Mesenchymal stem cell (in vitro differentiated cells and primary cell): ENCODE measurements around the gene ANKEF1. TPM values are rescaled to one million over a fixed set of nuclear protein-coding genes. Genes with fewer than 3 reads are reported as not detected.

Experiments used
- DNase-seq: peaks from one replicate; pipeline ENCODE4 v3.0.0-alpha.2; 2013
- H2AFZ ChIP-seq: one replicate; pipeline ENCODE4 v1.6.1; 2013; ENCODE audit warnings: low read depth, mild to moderate bottlenecking, control low read depth, inconsistent platforms, low read length, moderate library complexity
- H2AK5ac ChIP-seq: 2 replicates; pipeline ENCODE4 v1.6.1; 2013; ENCODE audit warnings: low read length, moderate library complexity, mild to moderate bottlenecking, inconsistent platforms; ENCODE audit not compliant: severe bottlenecking
- H2BK120ac ChIP-seq: one replicate; pipeline ENCODE4 v1.6.1; 2013; ENCODE audit warnings: low read depth, mild to moderate bottlenecking, inconsistent platforms, low read length, moderate library complexity
- H2BK12ac ChIP-seq, 2 experiments: one replicate each; pipeline ENCODE4 v1.6.1; 2013; ENCODE audit warnings: inconsistent platforms in 2 of 2, low read length in 2 of 2, mild to moderate bottlenecking in 2 of 2, moderate library complexity in 2 of 2, control low read depth in 1 of 2
- H2BK15ac ChIP-seq: one replicate; pipeline ENCODE4 v1.6.1; 2013; ENCODE audit warnings: mild to moderate bottlenecking, low read depth, inconsistent platforms; ENCODE audit not compliant: poor library complexity, severe bottlenecking
- H2BK5ac ChIP-seq: 2 replicates; pipeline ENCODE4 v1.6.1; 2013; ENCODE audit warnings: low read depth, mild to moderate bottlenecking, low read length, control low read depth, inconsistent platforms; ENCODE audit not compliant: poor library complexity, severe bottlenecking
- H3K14ac ChIP-seq, 2 experiments: one replicate each; pipeline ENCODE4 v1.6.1; 2013; ENCODE audit warnings: inconsistent platforms in 2 of 2, low read length in 2 of 2, control low read depth in 1 of 2, mild to moderate bottlenecking in 1 of 2, moderate library complexity in 1 of 2
- H3K18ac ChIP-seq, 2 experiments: one replicate each; pipeline ENCODE4 v1.6.1; 2013; ENCODE audit warnings: inconsistent platforms in 2 of 2, low read length in 2 of 2, control low read depth in 1 of 2, low read depth in 1 of 2, mild to moderate bottlenecking in 1 of 2
- H3K23ac ChIP-seq, 2 experiments: one replicate each; pipeline ENCODE4 v1.6.1; 2013; ENCODE audit warnings: inconsistent platforms in 2 of 2, low read length in 2 of 2, mild to moderate bottlenecking in 2 of 2, moderate library complexity in 2 of 2, control low read depth in 1 of 2
- H3K27ac ChIP-seq: 2 replicates; pipeline ENCODE4 v1.5.1; 2013; ENCODE audit warnings: mild to moderate bottlenecking, moderate library complexity, low read length, control low read depth, inconsistent platforms; ENCODE audit not compliant: poor library complexity, severe bottlenecking
- H3K27me3 ChIP-seq, 2 experiments: 2 replicates each; pipeline versions ENCODE4 v1.6.1 to v1.7.0; 2013; ENCODE audit warnings: low read length in 2 of 2, mild to moderate bottlenecking in 2 of 2, moderate library complexity in 2 of 2, control low read depth in 1 of 2, inconsistent platforms in 1 of 2; ENCODE audit not compliant: control insufficient read depth in 1 of 2, insufficient read depth in 1 of 2
- H3K36me3 ChIP-seq, 2 experiments: 2 replicates each; pipeline versions ENCODE4 v1.6.1 to v1.7.0; 2013; ENCODE audit warnings: low read length in 2 of 2, control low read depth in 1 of 2, inconsistent platforms in 1 of 2, low read depth in 1 of 2, mild to moderate bottlenecking in 1 of 2; ENCODE audit not compliant: insufficient read depth in 2 of 2, control insufficient read depth in 1 of 2
- H3K4ac ChIP-seq, 2 experiments: one replicate each; pipeline ENCODE4 v1.6.1; 2013; ENCODE audit warnings: inconsistent platforms in 2 of 2, low read length in 2 of 2, mild to moderate bottlenecking in 2 of 2, moderate library complexity in 2 of 2, control low read depth in 1 of 2, low read depth in 1 of 2
- H3K4me1 ChIP-seq: 2 replicates; pipeline ENCODE4 v1.6.1; 2013; ENCODE audit warnings: low read depth, low read length, control low read depth; ENCODE audit not compliant: control insufficient read depth, insufficient read depth
- H3K4me2 ChIP-seq: 2 replicates; pipeline ENCODE4 v1.6.1; 2013; ENCODE audit warnings: low read length, mild to moderate bottlenecking, inconsistent platforms; ENCODE audit not compliant: poor library complexity, severe bottlenecking
- H3K4me3 ChIP-seq, 2 experiments: 2 replicates each; pipeline versions ENCODE4 v1.5.1 to v1.7.0; 2013; ENCODE audit warnings: low read length in 2 of 2, mild to moderate bottlenecking in 2 of 2, control low read depth in 1 of 2, low read depth in 1 of 2; ENCODE audit not compliant: insufficient read depth in 1 of 2
- H3K79me1 ChIP-seq: replicated peaks from 2 replicates; pipeline ENCODE4 v1.6.1; 2013; ENCODE audit warnings: mild to moderate bottlenecking, control low read depth, low read length, inconsistent platforms; ENCODE audit not compliant: poor library complexity, severe bottlenecking
- H3K9ac ChIP-seq: 2 replicates; pipeline ENCODE4 v1.7.0; 2013; ENCODE audit warnings: mild to moderate bottlenecking, low read length, moderate library complexity
- H3K9me3 ChIP-seq: 2 replicates; pipeline ENCODE4 v1.7.0; 2013; ENCODE audit warnings: mild to moderate bottlenecking, low read length; ENCODE audit not compliant: control insufficient read depth
- H4K8ac ChIP-seq: one replicate; pipeline ENCODE4 v1.6.1; 2013; ENCODE audit warnings: inconsistent platforms, mild to moderate bottlenecking, low read length, moderate library complexity
- H4K91ac ChIP-seq: one replicate; pipeline ENCODE4 v1.6.1; 2013; ENCODE audit warnings: mild to moderate bottlenecking, low read length, inconsistent platforms
- WGBS: methylation state at CpG from one replicate; pipeline ENCODE4 v1.1.7; 2013; ENCODE audit warnings: mixed read lengths; 5-methylcytosine and 5-hydroxymethylcytosine counted together
- polyA plus RNA-seq, 2 experiments: library from polyadenylated mRNA; stranded (reverse); fragments of 200-250 nt; gene quantifications; one replicate each; pipeline ENCODE4 v1.2.3, GENCODE V29; 2013

ANKEF1 gene
- polyA plus RNA-seq (2013, experiment 1 of 2): 0.69 TPM
- polyA plus RNA-seq (2013, experiment 2 of 2): 0.77 TPM

GRCh38 chr20:10034717-10035571 lies at the start of gene ANKEF1:
Gene ANKEF1, plus strand, starts transcription at chr20:10034987. Its CDS starts 3,315 bp downstream, at chr20:10038302.
- Histone ChIP-seq H3K9me3 (no peaks in the 10 kb centered on the region), H3K36me3 (no peaks in the 10 kb centered on the region), H3K4ac (peak within 1 kb of the TSS in 1 of 2 experiments; percentile 81), H3K79me1 (no peaks in the 10 kb centered on the region), H3K14ac (peak within 1 kb of the TSS in 1 of 2 experiments; percentile 91), H3K4me2 (peak within 1 kb of the TSS; percentile 72), H3K23ac (no peak within 1 kb of the TSS), H2BK5ac (peak within 1 kb of the TSS; percentile 31), H2AFZ (peak within 1 kb of the TSS; percentile 95), H3K9ac (peak within 1 kb of the TSS; percentile 81), H3K4me3 (peak within 1 kb of the TSS; percentile 80 to 81), H4K8ac (peak within 1 kb of the TSS; percentile 92), H3K27me3 (no peaks in the 10 kb centered on the region), H2AK5ac (no peak within 1 kb of the TSS), H3K18ac (peak within 1 kb of the TSS; percentile 31 to 79), H2BK12ac (peak within 1 kb of the TSS in 1 of 2 experiments; percentile 86), H2BK15ac (peak within 1 kb of the TSS; percentile 97), H3K4me1 (peaks cover 1% of the 10 kb centered on the region), H2BK120ac (no peak within 1 kb of the TSS), H3K27ac (no peak within 1 kb of the TSS), H4K91ac (no peak within 1 kb of the TSS)
- WGBS: under 1% methylated on average over 28 of the region's 65 CpGs
- peak; percentile 52 for DNase-seq

- Histone ChIP-seq H2BK5ac (no peak overlapping the region), H3K23ac (no peak overlapping the region), H2AK5ac (no peak overlapping the region), H3K4me3 (no peak overlapping the region), H4K91ac (no peak overlapping the region), H3K4me2 (no peak overlapping the region), H3K36me3 (no peaks in the 10 kb centered on the region), H2BK120ac (no peak overlapping the region), H3K27ac (no peak overlapping the region), H2BK12ac (no peak overlapping the region), H3K9me3 (no peaks in the 10 kb centered on the region), H4K8ac (no peak overlapping the region), H3K27me3 (peaks cover 0 to 5% of the 10 kb centered on the region in 2 experiments), H3K18ac (no peak overlapping the region), H3K4ac (no peak overlapping the region), H3K9ac (no peak overlapping the region), H3K4me1 (no peaks in the 10 kb centered on the region), H2AFZ (no peak overlapping the region), H3K14ac (no peak overlapping the region), H2BK15ac (no peak overlapping the region), H3K79me1 (no peaks in the 10 kb centered on the region)
- no peak for DNase-seq
Measured at GRCh38 chr20:9985281-9985680, 49.5 kb upstream of the ANKEF1 start.

- Histone ChIP-seq H3K4me3 (no peak overlapping the region), H3K36me3 (no peaks in the 10 kb centered on the region), H2BK15ac (no peak overlapping the region), H2BK5ac (no peak overlapping the region), H2AFZ (no peak overlapping the region), H3K27ac (no peak overlapping the region), H3K14ac (no peak overlapping the region), H3K4me2 (no peak overlapping the region), H3K4ac (no peak overlapping the region), H2BK12ac (no peak overlapping the region), H3K79me1 (no peaks in the 10 kb centered on the region), H3K4me1 (no peaks in the 10 kb centered on the region), H2AK5ac (no peak overlapping the region), H3K9ac (no peak overlapping the region), H3K27me3 (peaks cover 0 to 5% of the 10 kb centered on the region in 2 experiments), H3K18ac (no peak overlapping the region), H2BK120ac (no peak overlapping the region), H3K9me3 (no peaks in the 10 kb centered on the region), H4K8ac (no peak overlapping the region), H3K23ac (no peak overlapping the region), H4K91ac (no peak overlapping the region)
- no peak for DNase-seq
- WGBS: 50% methylated on average over 2 of the region's 2 CpGs
Measured at GRCh38 chr20:9985773-9986172, 49.0 kb upstream of the ANKEF1 start.

DNA sequence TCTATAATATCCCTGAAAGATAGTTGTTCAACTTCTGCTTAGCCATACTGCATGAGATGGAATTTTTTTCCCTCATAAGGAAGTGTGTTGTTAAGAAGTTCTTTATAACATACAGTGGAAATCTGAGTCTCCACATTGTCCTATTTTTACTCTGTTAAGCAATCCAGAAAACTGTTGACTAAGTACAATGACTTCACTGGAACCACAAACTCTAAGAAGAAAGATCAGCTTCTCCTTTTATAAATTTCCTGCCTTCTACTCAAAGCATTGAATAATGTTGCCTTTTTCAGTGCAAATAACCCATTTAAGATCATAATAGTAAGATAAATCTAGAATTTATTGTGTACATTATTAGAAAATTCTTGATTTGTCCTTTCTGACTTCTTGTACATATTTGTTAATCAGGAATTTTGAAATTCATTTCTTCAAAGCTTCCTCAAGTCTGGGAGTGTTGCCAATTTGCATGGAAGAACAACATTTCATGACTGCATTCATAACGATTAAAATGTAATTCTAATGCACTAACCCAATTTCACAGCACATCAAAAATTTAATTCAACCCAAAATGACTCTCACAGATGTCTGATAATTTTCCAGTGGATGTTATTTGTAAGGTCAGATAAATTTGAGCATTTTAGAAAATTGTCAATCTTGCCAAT lies 45.6 kb upstream of the ANKEF1 start:
- H2BK12ac ChIP-seq: no peak overlapping the region
- no peak overlapping the region for H2BK5ac ChIP-seq
- H2AFZ ChIP-seq: no peak overlapping the region
- peak; percentile 50 for DNase-seq
- peaks cover 0 to 5% of the 10 kb centered on the region in 2 experiments for H3K27me3 ChIP-seq
- H3K4ac ChIP-seq: no peak overlapping the region
- no peak overlapping the region for H3K14ac ChIP-seq
- no peak overlapping the region for H4K8ac ChIP-seq
- no peaks in the 10 kb centered on the region for H3K9me3 ChIP-seq
- H2BK120ac ChIP-seq: no peak overlapping the region
- 83% methylated on average over 1 of the region's 1 CpG for WGBS
- no peaks in the 10 kb centered on the region for H3K4me1 ChIP-seq
- H4K91ac ChIP-seq: no peak overlapping the region
- H2BK15ac ChIP-seq: no peak overlapping the region
- no peak overlapping the region for H2AK5ac ChIP-seq
- H3K9ac ChIP-seq: peak overlapping the region; percentile 34
- H3K4me3 ChIP-seq: no peak overlapping the region
- H3K36me3 ChIP-seq: no peaks in the 10 kb centered on the region
- no peak overlapping the region for H3K4me2 ChIP-seq
- no peak overlapping the region for H3K27ac ChIP-seq
- no peak overlapping the region for H3K23ac ChIP-seq
- H3K18ac ChIP-seq: no peak overlapping the region
- no peaks in the 10 kb centered on the region for H3K79me1 ChIP-seq
